H1 (cell line): ENCODE results near the gene MARK3. TPM values are rescaled to one million over a fixed set of nuclear protein-coding genes. Genes with fewer than 3 reads are reported as not detected.

Experiments used
- CTCF ChIA-PET: fragments of 300-600 bp; sonication (Branson Sonifier 250); formaldehyde crosslinking; loops from one replicate; lab custom pipeline; 2021; ENCODE audit not compliant: partially characterized antibody; lab: Charles Lee
- POLR2A ChIA-PET: fragments of 300-600 bp; sonication (Branson Sonifier 250); formaldehyde crosslinking; loops from one replicate; lab custom pipeline; 2021; ENCODE audit warnings: inconsistent platforms; ENCODE audit not compliant: partially characterized antibody; lab: Charles Lee
- DNase-seq, 2 experiments: peaks; one replicate each; pipeline versions ENCODE4 v3.0.0 to v3.0.0-alpha.2; 2010 to 2022; ENCODE audit warnings: low spot score in 2 of 2, low read depth in 1 of 2, mixed read lengths in 1 of 2
- FAIRE-seq: peaks from 2 replicates; lab custom pipeline; 2011; peaks lifted over from hg19 to GRCh38; lab: Jason Lieb, UNC
- H2AFZ ChIP-seq: 2 replicates; pipeline ENCODE4 v1.8.1; 2012; ENCODE audit warnings: low read length, inconsistent platforms
- H2AK5ac ChIP-seq: 2 replicates; pipeline ENCODE4 v1.6.1; 2013; ENCODE audit warnings: low read depth, low read length
- H2BK120ac ChIP-seq: replicated peaks from 2 replicates; pipeline ENCODE3; 2013; ENCODE audit warnings: low read depth, low read length, inconsistent platforms
- H2BK12ac ChIP-seq: 2 replicates; pipeline ENCODE4 v1.6.1; 2013; ENCODE audit warnings: low read depth, low read length
- H2BK15ac ChIP-seq: 2 replicates; pipeline ENCODE4 v1.6.1; 2013; ENCODE audit warnings: low read length
- H2BK20ac ChIP-seq: 2 replicates; pipeline ENCODE4 v1.6.1; 2013; ENCODE audit warnings: low read length
- H2BK5ac ChIP-seq: 2 replicates; pipeline ENCODE4 v1.6.1; 2013; ENCODE audit warnings: low read depth, low read length
- H3K14ac ChIP-seq: 2 replicates; pipeline ENCODE4 v1.6.1; 2013; ENCODE audit warnings: inconsistent platforms; ENCODE audit not compliant: insufficient read length
- H3K18ac ChIP-seq: 2 replicates; pipeline ENCODE4 v1.6.1; 2013; ENCODE audit warnings: low read length; ENCODE audit errors: extremely low read depth
- H3K23ac ChIP-seq: 2 replicates; pipeline ENCODE4 v1.6.1; 2013; ENCODE audit warnings: inconsistent platforms; ENCODE audit not compliant: insufficient read length
- H3K23me2 ChIP-seq: 2 replicates; pipeline ENCODE4 v1.6.1; 2013; ENCODE audit warnings: low read depth, low read length
- H3K27ac ChIP-seq: 2 replicates; pipeline ENCODE4 v1.6.1; 2011; ENCODE audit warnings: low read depth, low read length, inconsistent platforms
- H3K27me3 ChIP-seq, 4 experiments: replicated peaks in 1 of 4; 1 replicate in 1 of 4; 2 replicates in 3 of 4; pipeline versions ENCODE4 v1.6.1 to v1.8.1; 2011 to 2013; ENCODE audit warnings: low read length in 3 of 4, mild to moderate bottlenecking in 3 of 4, inconsistent platforms in 2 of 4, mixed read lengths in 2 of 4, moderate library complexity in 1 of 4; ENCODE audit not compliant: control insufficient read depth in 3 of 4, insufficient read depth in 3 of 4; ENCODE audit errors: extremely low read depth in 1 of 4
- H3K36me3 ChIP-seq, 4 experiments: 2 replicates each; pipeline versions ENCODE4 v1.6.1 to v1.8.1; 2011 to 2013; ENCODE audit warnings: mild to moderate bottlenecking in 4 of 4, low read length in 3 of 4, moderate library complexity in 2 of 4, control low read depth in 1 of 4, inconsistent platforms in 1 of 4; ENCODE audit not compliant: insufficient read depth in 4 of 4, control insufficient read depth in 2 of 4
- H3K4ac ChIP-seq: replicated peaks from 2 replicates; pipeline ENCODE3; 2013; ENCODE audit warnings: low read length, low read depth, mixed read lengths, inconsistent platforms; ENCODE audit not compliant: insufficient read length
- H3K4me1 ChIP-seq, 4 experiments: replicated peaks in 1 of 4; 1 replicate in 1 of 4; 2 replicates in 3 of 4; pipeline versions ENCODE4 v1.6.1 to v1.8.1; 2011 to 2013; ENCODE audit warnings: low read length in 3 of 4, inconsistent platforms in 2 of 4, mixed read lengths in 1 of 4; ENCODE audit not compliant: insufficient read depth in 4 of 4, control insufficient read depth in 3 of 4
- H3K4me2 ChIP-seq, 2 experiments: 2 replicates each; pipeline versions ENCODE4 v1.6.1 to v1.8.1; 2011 to 2013; ENCODE audit warnings: low read depth in 2 of 2, low read length in 2 of 2, control low read depth in 1 of 2, inconsistent platforms in 1 of 2, mild to moderate bottlenecking in 1 of 2; ENCODE audit not compliant: insufficient read depth in 1 of 2
- H3K4me3 ChIP-seq, 4 experiments: fragments of 200-600, 300-600 bp in 1 of 4; sonication (generic), shearing (Covaris generic), sonication (Bioruptor Twin) in 1 of 4; 2 replicates each; pipeline versions ENCODE4 v1.5.1 to v1.8.1; 2011 to 2016; ENCODE audit warnings: low read length in 4 of 4, low read depth in 3 of 4, control low read depth in 2 of 4, inconsistent platforms in 2 of 4, mild to moderate bottlenecking in 2 of 4, mixed read lengths in 1 of 4, moderate library complexity in 1 of 4; ENCODE audit not compliant: insufficient read depth in 2 of 4; ENCODE audit errors: extremely low read depth in 1 of 4
- H3K56ac ChIP-seq: replicated peaks from 2 replicates; pipeline ENCODE3; 2013; ENCODE audit warnings: low read depth, mild to moderate bottlenecking, mixed read lengths, low read length, inconsistent platforms; ENCODE audit not compliant: insufficient read length
- H3K79me1 ChIP-seq: 2 replicates; pipeline ENCODE4 v1.6.1; 2013; ENCODE audit warnings: low read depth, low read length, control low read depth
- H3K79me2 ChIP-seq, 2 experiments: 2 replicates each; pipeline versions ENCODE4 v1.6.1 to v1.8.1; 2012 to 2013; ENCODE audit warnings: low read length in 2 of 2, mild to moderate bottlenecking in 2 of 2, inconsistent platforms in 1 of 2; ENCODE audit not compliant: insufficient read depth in 2 of 2, control insufficient read depth in 1 of 2
- H3K9ac ChIP-seq, 4 experiments: replicated peaks in 1 of 4; 1 replicate in 1 of 4; 2 replicates in 3 of 4; pipeline versions ENCODE4 v1.6.1 to v1.8.1; 2011 to 2013; ENCODE audit warnings: low read depth in 3 of 4, low read length in 3 of 4, control low read depth in 2 of 4, mild to moderate bottlenecking in 2 of 4, moderate library complexity in 2 of 4, inconsistent platforms in 1 of 4; ENCODE audit errors: extremely low read depth in 1 of 4
- H3K9me3 ChIP-seq, 2 experiments: 2 replicates each; pipeline versions ENCODE4 v1.6.1 to v1.8.1; 2012 to 2013; ENCODE audit warnings: mild to moderate bottlenecking in 2 of 2, moderate library complexity in 2 of 2, control low read depth in 1 of 2, inconsistent platforms in 1 of 2, low read depth in 1 of 2, low read length in 1 of 2, mixed read lengths in 1 of 2; ENCODE audit not compliant: insufficient read depth in 2 of 2
- H4K20me1 ChIP-seq, 2 experiments: replicated peaks in 1 of 2; 2 replicates each; pipeline versions ENCODE3 to v1.8.1; 2011 to 2013; ENCODE audit warnings: inconsistent platforms in 2 of 2, low read length in 2 of 2, mild to moderate bottlenecking in 1 of 2; ENCODE audit not compliant: insufficient read depth in 2 of 2, control insufficient read depth in 1 of 2
- H4K5ac ChIP-seq: 2 replicates; pipeline ENCODE4 v1.6.1; 2013; ENCODE audit warnings: low read length, low read depth, mixed read lengths, inconsistent platforms; ENCODE audit not compliant: insufficient read length
- H4K8ac ChIP-seq: 2 replicates; pipeline ENCODE4 v1.8.0; 2013; ENCODE audit warnings: mild to moderate bottlenecking, moderate library complexity, low read length, inconsistent platforms; ENCODE audit not compliant: insufficient read depth; ENCODE audit errors: extremely low read depth
- H4K91ac ChIP-seq: replicated peaks from 2 replicates; pipeline ENCODE3; 2013; ENCODE audit warnings: low read length, mixed read lengths, inconsistent platforms; ENCODE audit not compliant: insufficient read length
- BACH1 ChIP-seq: IDR thresholded peaks from 2 replicates; pipeline ENCODE4 v1.6.1; 2012; ENCODE audit warnings: low read length, improper control_type of control experiment
- CHD2 ChIP-seq: IDR thresholded peaks from 2 replicates; pipeline ENCODE4 v1.6.1; 2012; ENCODE audit warnings: low read length, improper control_type of control experiment
- CREB1 ChIP-seq: IDR thresholded peaks from 2 replicates; pipeline ENCODE4 v1.6.1; 2012; ENCODE audit warnings: inconsistent platforms
- CTBP2 ChIP-seq: IDR thresholded peaks from 2 replicates; pipeline ENCODE4 v1.7.0; 2011; ENCODE audit warnings: borderline replicate concordance, mild to moderate bottlenecking, moderate library complexity, mixed read lengths, low read length; ENCODE audit not compliant: insufficient read depth, insufficient read length
- JUND ChIP-seq: IDR thresholded peaks from 2 replicates; pipeline ENCODE4 v1.6.1; 2011; ENCODE audit warnings: mild to moderate bottlenecking, improper control_type of control experiment, low read length
- KDM4A ChIP-seq: IDR thresholded peaks from one replicate; pipeline ENCODE4 v1.7.1; 2012; ENCODE audit warnings: low read depth, mild to moderate bottlenecking, moderate library complexity, low read length, inconsistent platforms; ENCODE audit not compliant: severe bottlenecking
- RNF2 ChIP-seq: fragments of 200-900, 300-1000 bp; sonication (generic); IDR thresholded peaks from 2 replicates; pipeline ENCODE4 v1.7.1; 2016; ENCODE audit warnings: borderline replicate concordance, low read depth, mild to moderate bottlenecking, antibody characterized with exemption, low read length; ENCODE audit not compliant: poor library complexity, severe bottlenecking; ENCODE audit errors: missing control alignments
- SIRT6 ChIP-seq: IDR thresholded peaks from one replicate; pipeline ENCODE4 v1.7.1; 2012; ENCODE audit warnings: low read length, inconsistent platforms
- SUZ12 ChIP-seq: fragments of 200-600 bp; sonication (generic); IDR thresholded peaks from 2 replicates; pipeline ENCODE4 v1.6.1; 2012; ENCODE audit warnings: mild to moderate bottlenecking, inconsistent platforms, low read length, moderate library complexity, mixed read lengths
- TEAD4 ChIP-seq: IDR thresholded peaks from 2 replicates; pipeline ENCODE4 v1.6.1; 2012; ENCODE audit warnings: low read depth, low read length, inconsistent platforms, mixed read lengths
- YY1 ChIP-seq: IDR thresholded peaks from 2 replicates; pipeline ENCODE4 v1.6.1; 2011; ENCODE audit warnings: low read depth, mild to moderate bottlenecking, low read length
- WGBS, 2 experiments: shearing (Covaris generic) in 1 of 2; methylation state at CpG; one replicate each; pipeline versions ENCODE4 v1.1.6 to v1.1.7; 2013 to 2015; ENCODE audit warnings: low lambda C conversion rate in 2 of 2, mixed read lengths in 2 of 2, inconsistent platforms in 1 of 2, low coverage in 1 of 2, missing lambda C conversion rate in 1 of 2; ENCODE audit not compliant: insufficient replicate concordance in 2 of 2, insufficient coverage in 1 of 2, insufficient read length in 1 of 2; ENCODE audit errors: extremely low coverage in 1 of 2, missing lambda C conversion rate in 1 of 2; 5-methylcytosine and 5-hydroxymethylcytosine counted together
- polyA plus RNA-seq, 7 experiments: library from polyadenylated mRNA; depleted of rRNA in 3 of 7; stranded (reverse) in 5 of 7; unstranded in 2 of 7; fragments of >200 nt in 5 of 7; fragments of 200-250 nt in 2 of 7; gene quantifications; 1 replicate in 5 of 7; 2 replicates in 1 of 7; 4 replicates in 1 of 7; pipeline versions ENCODE4 v1.2.1 to v1.2.3, GENCODE V29; 2011 to 2013; ENCODE audit warnings: missing spikeins in 2 of 7, mixed read lengths in 2 of 7
- total RNA-seq: library from RNA; stranded (reverse); fragmentation: NEBNext Ultra II Directional; extraction: Animal tissue kit (Norgen Biotek cat#: 25700); gene quantifications from 2 replicates; pipeline ENCODE4 v1.2.1, GENCODE V29; 2021
- TF ChIP-seq, protein P1 (sequence below): IDR thresholded peaks from 2 replicates; pipeline ENCODE4 v1.6.1; 2012; ENCODE audit warnings: inconsistent platforms

Gene MARK3
- total and polyA plus RNA-seq, 2 of the 8 experiments (the other 6 are each of a cell fraction or from before 2014, with no cell fraction given), result 39.4 to 76.9 TPM

DNA sequence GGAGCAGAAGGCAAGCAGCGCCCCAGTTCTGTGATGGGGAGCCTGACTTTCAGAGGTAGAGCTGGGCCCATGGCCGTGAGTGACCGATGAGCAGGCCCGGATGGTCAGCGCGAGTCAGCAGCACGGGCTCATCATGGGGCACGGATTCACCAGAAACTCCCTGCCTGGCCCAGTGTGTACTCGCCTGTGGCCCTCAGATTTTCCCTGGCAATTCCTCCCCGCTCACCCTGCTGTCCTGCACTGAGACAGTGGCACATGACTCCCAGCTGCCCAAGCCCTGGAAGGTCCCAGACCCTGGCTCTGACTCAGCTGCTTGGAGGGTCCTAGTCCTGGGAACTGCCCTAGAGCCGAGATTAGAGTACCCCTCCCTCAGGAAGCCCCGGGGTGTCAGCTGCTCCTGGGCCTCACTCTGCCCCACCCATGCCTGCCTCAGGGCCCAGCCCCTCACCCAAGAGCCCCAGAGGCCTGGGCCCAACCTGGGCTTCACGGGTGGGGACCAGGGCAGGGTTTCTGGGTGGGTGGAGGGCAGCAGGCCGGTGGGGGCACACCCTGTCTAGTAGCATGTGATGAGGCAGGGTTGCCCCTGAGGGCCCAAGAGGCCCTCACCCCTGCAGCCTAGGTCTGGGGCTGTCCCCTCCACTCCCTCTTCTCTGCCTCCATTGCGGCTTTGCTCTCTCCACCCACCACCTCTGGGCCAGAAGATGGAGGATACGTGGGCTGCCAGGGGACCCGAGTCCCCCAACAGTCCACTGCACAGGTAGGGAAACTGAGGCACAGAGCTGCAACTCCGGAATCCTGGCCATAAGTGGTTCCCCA lies 152.2 kb downstream of the MARK3 start:
- Histone ChIP-seq H2BK20ac (no peak overlapping the region), H4K91ac (no peak overlapping the region), H3K4ac (no peak overlapping the region), H3K27ac (no peak overlapping the region), H2BK12ac (no peak overlapping the region), H3K4me1 (peaks cover 0 to 14% (median 12%) of the 10 kb centered on the region in 4 experiments; a peak in 6 of 7 replicates), H2BK15ac (no peak overlapping the region), H3K4me2 (no peak overlapping the region), H3K56ac (no peak overlapping the region), H2AK5ac (no peak overlapping the region), H4K8ac (peak overlapping the region; percentile 80; the same call in 1 of the 2 replicates), H3K4me3 (no peak overlapping the region), H4K20me1 (peaks cover 4 to 24% of the 10 kb centered on the region in 2 experiments), H4K5ac (no peak overlapping the region), H2AFZ (no peak overlapping the region), H3K9me3 (no peaks in the 10 kb centered on the region), H2BK5ac (no peak overlapping the region), H3K79me2 (no peaks in the 10 kb centered on the region), H3K9ac (no peak overlapping the region), H3K27me3 (no peaks in the 10 kb centered on the region; a peak in 2 of 7 replicates), H3K79me1 (no peaks in the 10 kb centered on the region), H3K36me3 (peaks cover 0 to 17% (median under 1%) of the 10 kb centered on the region in 4 experiments; a peak in 3 of 8 replicates), H3K14ac (no peak overlapping the region), H2BK120ac (no peak overlapping the region), H3K18ac (no peak overlapping the region), H3K23me2 (no peaks in the 10 kb centered on the region), H3K23ac (no peak overlapping the region)
- WGBS, 2 experiments, result 85% methylated on average over 18 of the region's 18 CpGs; no CpG with 5 or more reads in 1 of the 2 experiments
- DNase-seq, result no peak
- ChIA-PET POLR2A (interaction anchor here (0.8 to 29.8 kb wide), 6 partner anchors 7 to 25 kb away, joined by 3 to 844 read pairs (median 5); partner anchors contain the start of genes BAG5, CKB and TRMT61A), CTCF (interaction anchor here (1.4 to 28.8 kb wide), 5 partner anchors 6 to 203 kb away, joined by 3 to 921 read pairs (median 230); partner anchors contain the start of genes CKB, EIF5 and TRMT61A)
- no peak for FAIRE-seq
- TF ChIP-seq CHD2 (no peak), SIRT6 (no peak), TEAD4 (no peak), CTBP2 (no peak), BACH1 (no peak), CREB1 (no peak), RNF2 (no peak), YY1 (no peak), JUND (no peak), KDM4A (no peak), SUZ12 (no peak)
- TF ChIP-seq, protein P1, sequence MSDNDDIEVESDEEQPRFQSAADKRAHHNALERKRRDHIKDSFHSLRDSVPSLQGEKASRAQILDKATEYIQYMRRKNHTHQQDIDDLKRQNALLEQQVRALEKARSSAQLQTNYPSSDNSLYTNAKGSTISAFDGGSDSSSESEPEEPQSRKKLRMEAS, result no peak
